ENCODE results near the gene TRNP1. TPM values are rescaled to one million over a fixed set of nuclear protein-coding genes. Genes with fewer than 3 reads are reported as not detected.

Gene TRNP1
- total RNA-seq, 1 donor from 2014 or later, result 15.3 TPM

GRCh38 chr1:27049607-27050006 is 56.1 kb downstream of the TRNP1 start:
- DNase-seq, result no peak

More at GRCh38 chr1:27049607-27050006, 56.1 kb downstream of the TRNP1 start:
- intact Hi-C loops (cut with DNase I), result loop anchor here (10.0 kb wide), 1 partner anchor 45 kb away; no protein-coding TSS in a partner anchor
- no peak for ATAC-seq
- Histone ChIP-seq H3K9me3 (no peaks in the 10 kb centered on the region), H3K4me3 (no peak overlapping the region), H3K27me3 (ENCODE audit: low read depth) (no peaks in the 10 kb centered on the region), H3K27ac (no peak overlapping the region), H3K4me1 (peaks cover 15% of the 10 kb centered on the region), H3K36me3 (no peaks in the 10 kb centered on the region)
- no peak for TF ChIP-seq CTCF (IDR thresholded peaks at IDR 0.05)

Other genes with a start within 250 kb of the TRNP1 start
- 20.3 TPM for gene PIGV, start 205.7 kb upstream of the TRNP1 start, total RNA-seq
- gene ZDHHC18, start 167.0 kb upstream of the TRNP1 start, total RNA-seq, result 29.1 TPM
- gene SFN, start 130.5 kb upstream of the TRNP1 start, total RNA-seq, result 47.5 TPM
- 25.9 TPM for gene GPN2, start 103.4 kb upstream of the TRNP1 start, total RNA-seq
- 16.1 TPM for gene GPATCH3, start 93.2 kb upstream of the TRNP1 start, total RNA-seq
- 2.2 TPM for gene NR0B2, start 79.7 kb upstream of the TRNP1 start, total RNA-seq
- 56.7 TPM for gene NUDC, start 71.9 kb upstream of the TRNP1 start, total RNA-seq
- gene KDF1, start 33.2 kb upstream of the TRNP1 start, total RNA-seq, result 8.1 TPM
- gene TENT5B, start 19.2 kb downstream of the TRNP1 start, total RNA-seq, result 21.1 TPM
- gene SLC9A1, start 161.4 kb downstream of the TRNP1 start, total RNA-seq, result 57.7 TPM
- gene WDTC1, start 240.9 kb downstream of the TRNP1 start, total RNA-seq, result 45.7 TPM